ENCODE results near the gene SMARCC1.

GRCh38 chr3:47713655-47714054, 68.0 kb downstream of the SMARCC1 start:
- TF ChIP-seq POLR2AphosphoS5 (IDR thresholded peaks at IDR 0.05; ENCODE audit: low read depth, low read length): no peak
- no peak for TF ChIP-seq CTCF (IDR thresholded peaks at IDR 0.05)

Measured in Panc1 (cell line).